IPS-18a (cell line): ENCODE results near the gene PPM1N.

Source experiments
- H3K27ac ChIP-seq: one replicate; pipeline ENCODE4 v1.5.1; 2013; ENCODE audit warnings: low read length
- H3K27me3 ChIP-seq: one replicate; pipeline ENCODE4 v1.6.1; 2013; ENCODE audit warnings: mild to moderate bottlenecking, low read length; ENCODE audit not compliant: control insufficient read depth, insufficient read depth
- H3K36me3 ChIP-seq: one replicate; pipeline ENCODE4 v1.6.1; 2013; ENCODE audit warnings: low read depth, low read length; ENCODE audit not compliant: control insufficient read depth
- H3K4me1 ChIP-seq: one replicate; pipeline ENCODE4 v1.6.1; 2013; ENCODE audit warnings: low read depth, low read length; ENCODE audit not compliant: control insufficient read depth
- H3K4me3 ChIP-seq: one replicate; pipeline ENCODE4 v1.5.1; 2013; ENCODE audit warnings: low read length
- H3K9ac ChIP-seq: one replicate; pipeline ENCODE4 v1.6.1; 2013; ENCODE audit warnings: mild to moderate bottlenecking, low read length, moderate library complexity
- H3K9me3 ChIP-seq: one replicate; pipeline ENCODE4 v1.6.1; 2013; ENCODE audit warnings: low read depth, low read length; ENCODE audit not compliant: control insufficient read depth

Gene PPM1N

GRCh38 chr19:45471111-45471930 lies 26.9 kb upstream of the PPM1N start:
- peaks cover 83% of the 10 kb centered on the region for H3K27me3 ChIP-seq
- H3K36me3 ChIP-seq = no peaks in the 10 kb centered on the region
- no peak overlapping the region for H3K9ac ChIP-seq
- H3K9me3 ChIP-seq = no peaks in the 10 kb centered on the region
- H3K4me3 ChIP-seq = no peak overlapping the region
- no peak overlapping the region for H3K27ac ChIP-seq
- peaks cover 5% of the 10 kb centered on the region for H3K4me1 ChIP-seq

DNA sequence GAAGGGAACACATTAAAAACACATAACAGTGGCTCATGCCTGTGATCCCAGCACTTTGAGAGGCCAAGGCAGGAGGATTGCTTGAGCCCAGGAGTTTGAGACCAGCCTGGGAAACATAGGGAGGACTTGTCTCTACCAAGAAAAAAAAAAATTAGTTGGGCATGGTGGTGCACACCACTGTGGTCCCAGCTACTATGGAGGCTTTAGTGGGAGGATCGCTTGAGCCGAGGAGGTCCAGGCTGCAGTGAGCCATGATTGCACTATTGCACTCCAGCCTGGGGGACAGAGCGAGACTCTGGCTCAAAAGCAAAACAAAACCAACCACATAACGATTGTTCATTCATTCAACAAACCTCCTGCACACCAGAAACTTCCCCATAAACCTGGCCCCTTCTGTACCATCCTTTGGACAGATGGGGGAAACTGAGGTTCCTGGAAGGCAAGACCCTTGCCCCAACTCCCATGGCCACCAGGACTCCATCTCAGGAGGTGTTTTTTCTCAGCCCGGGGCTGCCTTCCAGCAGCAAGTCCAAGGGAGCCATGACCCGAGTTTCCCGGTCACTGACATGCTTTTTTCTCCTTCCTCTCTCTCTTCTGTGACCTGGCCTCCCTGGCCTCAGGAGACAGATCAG lies 26.2 kb upstream of the PPM1N start:
- H3K4me3 ChIP-seq = peak overlapping the region; percentile 52
- no peak overlapping the region for H3K27ac ChIP-seq
- H3K9ac ChIP-seq = no peak overlapping the region
- peaks cover 5% of the 10 kb centered on the region for H3K4me1 ChIP-seq
- peaks cover 77% of the 10 kb centered on the region for H3K27me3 ChIP-seq
- no peaks in the 10 kb centered on the region for H3K36me3 ChIP-seq
- no peaks in the 10 kb centered on the region for H3K9me3 ChIP-seq

DNA sequence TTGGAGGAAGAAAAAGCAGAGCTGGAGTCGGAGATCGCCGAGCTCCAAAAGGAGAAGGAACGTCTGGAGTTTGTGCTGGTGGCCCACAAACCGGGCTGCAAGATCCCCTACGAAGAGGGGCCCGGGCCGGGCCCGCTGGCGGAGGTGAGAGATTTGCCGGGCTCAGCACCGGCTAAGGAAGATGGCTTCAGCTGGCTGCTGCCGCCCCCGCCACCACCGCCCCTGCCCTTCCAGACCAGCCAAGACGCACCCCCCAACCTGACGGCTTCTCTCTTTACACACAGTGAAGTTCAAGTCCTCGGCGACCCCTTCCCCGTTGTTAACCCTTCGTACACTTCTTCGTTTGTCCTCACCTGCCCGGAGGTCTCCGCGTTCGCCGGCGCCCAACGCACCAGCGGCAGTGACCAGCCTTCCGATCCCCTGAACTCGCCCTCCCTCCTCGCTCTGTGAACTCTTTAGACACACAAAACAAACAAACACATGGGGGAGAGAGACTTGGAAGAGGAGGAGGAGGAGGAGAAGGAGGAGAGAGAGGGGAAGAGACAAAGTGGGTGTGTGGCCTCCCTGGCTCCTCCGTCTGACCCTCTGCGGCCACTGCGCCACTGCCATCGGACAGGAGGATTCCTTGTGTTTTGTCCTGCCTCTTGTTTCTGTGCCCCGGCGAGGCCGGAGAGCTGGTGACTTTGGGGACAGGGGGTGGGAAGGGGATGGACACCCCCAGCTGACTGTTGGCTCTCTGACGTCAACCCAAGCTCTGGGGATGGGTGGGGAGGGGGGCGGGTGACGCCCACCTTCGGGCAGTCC lies 25.5 kb upstream of the PPM1N start:
- H3K9ac ChIP-seq = no peak overlapping the region
- H3K27me3 ChIP-seq = peaks cover 74% of the 10 kb centered on the region

GRCh38 chr19:45473367-45473681 lies 24.9 kb upstream of the PPM1N start:
- H3K4me1 ChIP-seq = peaks cover 10% of the 10 kb centered on the region
- no peak overlapping the region for H3K27ac ChIP-seq
- H3K9me3 ChIP-seq = no peaks in the 10 kb centered on the region
- H3K36me3 ChIP-seq = no peaks in the 10 kb centered on the region
- H3K4me3 ChIP-seq = no peak overlapping the region
- H3K9ac ChIP-seq = no peak overlapping the region
- H3K27me3 ChIP-seq = peaks cover 69% of the 10 kb centered on the region

More for the DNA sequence above, 25.5 kb upstream of the PPM1N start:
- Histone ChIP-seq H3K4me3 (peak overlapping the region; percentile 52), H3K9me3 (no peaks in the 10 kb centered on the region), H3K4me1 (peaks cover 5% of the 10 kb centered on the region), H3K36me3 (no peaks in the 10 kb centered on the region), H3K27ac (no peak overlapping the region)

GRCh38 chr19:45473682-45474605 lies 24.3 kb upstream of the PPM1N start:
- Histone ChIP-seq H3K27ac (no peak overlapping the region), H3K9ac (no peak overlapping the region), H3K36me3 (no peaks in the 10 kb centered on the region), H3K27me3 (peaks cover 64% of the 10 kb centered on the region), H3K4me3 (no peak overlapping the region), H3K9me3 (no peaks in the 10 kb centered on the region), H3K4me1 (peaks cover 10% of the 10 kb centered on the region)

DNA sequence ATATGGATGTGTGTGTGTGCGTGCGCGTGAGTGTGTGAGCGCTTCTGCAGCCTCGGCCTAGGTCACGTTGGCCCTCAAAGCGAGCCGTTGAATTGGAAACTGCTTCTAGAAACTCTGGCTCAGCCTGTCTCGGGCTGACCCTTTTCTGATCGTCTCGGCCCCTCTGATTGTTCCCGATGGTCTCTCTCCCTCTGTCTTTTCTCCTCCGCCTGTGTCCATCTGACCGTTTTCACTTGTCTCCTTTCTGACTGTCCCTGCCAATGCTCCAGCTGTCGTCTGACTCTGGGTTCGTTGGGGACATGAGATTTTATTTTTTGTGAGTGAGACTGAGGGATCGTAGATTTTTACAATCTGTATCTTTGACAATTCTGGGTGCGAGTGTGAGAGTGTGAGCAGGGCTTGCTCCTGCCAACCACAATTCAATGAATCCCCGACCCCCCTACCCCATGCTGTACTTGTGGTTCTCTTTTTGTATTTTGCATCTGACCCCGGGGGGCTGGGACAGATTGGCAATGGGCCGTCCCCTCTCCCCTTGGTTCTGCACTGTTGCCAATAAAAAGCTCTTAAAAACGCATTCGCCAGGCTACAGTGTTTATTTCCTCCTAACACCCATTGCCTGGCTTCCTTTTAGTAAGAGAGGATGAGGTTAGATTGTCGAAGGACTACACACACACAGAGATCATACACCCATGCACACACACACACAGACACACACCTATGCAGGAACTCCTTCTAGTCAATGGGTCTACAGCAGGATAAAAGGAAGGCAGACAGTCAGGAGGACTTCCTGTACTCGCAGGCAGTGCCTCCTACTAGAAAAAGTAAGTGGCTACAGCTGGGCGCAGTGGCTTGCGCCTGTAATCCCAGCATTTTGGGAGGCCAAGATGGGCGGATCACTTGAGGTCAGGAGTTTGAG lies 23.4 kb upstream of the PPM1N start:
- no peaks in the 10 kb centered on the region for H3K36me3 ChIP-seq
- H3K4me1 ChIP-seq = peaks cover 8% of the 10 kb centered on the region
- no peak overlapping the region for H3K4me3 ChIP-seq
- H3K9me3 ChIP-seq = no peaks in the 10 kb centered on the region
- no peak overlapping the region for H3K27ac ChIP-seq
- H3K9ac ChIP-seq = no peak overlapping the region
- H3K27me3 ChIP-seq = peaks cover 68% of the 10 kb centered on the region

- H3K27ac ChIP-seq = no peak overlapping the region
- H3K36me3 ChIP-seq = no peaks in the 10 kb centered on the region
- H3K4me3 ChIP-seq = no peak overlapping the region
- no peak overlapping the region for H3K9ac ChIP-seq
- peaks cover 61% of the 10 kb centered on the region for H3K27me3 ChIP-seq
- H3K4me1 ChIP-seq = peaks cover 5% of the 10 kb centered on the region
- no peaks in the 10 kb centered on the region for H3K9me3 ChIP-seq
Observed at GRCh38 chr19:45475537-45476291, 22.5 kb upstream of the PPM1N start.

DNA sequence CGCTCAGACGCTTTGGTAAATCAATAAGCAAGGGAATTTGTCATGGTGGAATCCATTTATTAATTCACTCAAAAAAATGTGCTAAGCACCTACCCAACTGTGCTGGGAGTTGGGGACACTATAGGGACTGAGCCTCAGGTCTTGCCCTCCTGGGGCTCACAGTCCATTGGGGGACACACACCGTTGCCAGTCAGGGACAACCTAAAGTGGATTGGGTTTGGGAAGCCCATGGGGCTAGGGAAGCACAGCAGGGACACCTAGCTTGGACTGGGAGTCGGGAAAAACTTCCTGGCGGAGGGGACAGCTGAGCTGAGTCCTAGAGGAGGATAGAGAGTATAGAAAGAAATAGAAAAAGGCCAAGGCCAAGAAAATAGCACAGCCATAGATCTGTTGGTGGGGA lies 21.9 kb upstream of the PPM1N start:
- Histone ChIP-seq H3K27ac (no peak overlapping the region), H3K9me3 (no peaks in the 10 kb centered on the region), H3K36me3 (no peaks in the 10 kb centered on the region), H3K27me3 (peaks cover 55% of the 10 kb centered on the region), H3K4me3 (no peak overlapping the region), H3K9ac (no peak overlapping the region), H3K4me1 (peaks cover 5% of the 10 kb centered on the region)

DNA sequence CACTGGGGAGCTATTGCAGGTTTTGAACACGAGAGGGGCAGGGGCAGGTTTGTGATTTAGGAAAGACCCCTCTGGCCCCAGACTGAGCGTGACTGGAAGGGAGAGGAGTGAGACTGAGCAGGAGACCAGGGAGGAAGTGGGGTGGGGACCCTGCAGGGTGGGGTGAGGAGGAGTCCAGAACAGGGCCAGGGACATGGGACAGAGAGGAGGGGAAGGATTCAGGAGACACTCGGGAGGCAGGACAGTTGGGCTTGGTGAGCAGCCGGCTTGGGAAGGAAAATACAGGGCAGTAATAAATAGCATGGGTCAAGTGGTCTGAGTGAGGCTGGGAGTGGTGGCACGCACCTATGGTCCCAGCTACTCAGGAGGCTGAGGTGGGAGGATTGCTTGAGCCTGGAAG lies 21.1 kb upstream of the PPM1N start:
- Histone ChIP-seq H3K27ac (no peak overlapping the region), H3K4me3 (no peak overlapping the region), H3K27me3 (peaks cover 46% of the 10 kb centered on the region), H3K9me3 (no peaks in the 10 kb centered on the region), H3K9ac (no peak overlapping the region), H3K4me1 (peaks cover 5% of the 10 kb centered on the region), H3K36me3 (no peaks in the 10 kb centered on the region)
